HL-60 (cell line): ENCODE measurements around the gene PSMB11.

Experiments
- GABPA ChIP-seq: IDR thresholded peaks from 2 replicates; pipeline ENCODE4 v1.6.1; 2012; ENCODE audit warnings: low read depth
- TF ChIP-seq, protein P1 (sequence below): IDR thresholded peaks from one replicate; pipeline ENCODE4 v1.5.1; 2011; ENCODE audit warnings: low read length, control low read depth, inconsistent platforms; ENCODE audit not compliant: insufficient read depth

GRCh38 chr14:23058654-23059504, 16.9 kb downstream of the PSMB11 start:
- TF ChIP-seq, protein P1, sequence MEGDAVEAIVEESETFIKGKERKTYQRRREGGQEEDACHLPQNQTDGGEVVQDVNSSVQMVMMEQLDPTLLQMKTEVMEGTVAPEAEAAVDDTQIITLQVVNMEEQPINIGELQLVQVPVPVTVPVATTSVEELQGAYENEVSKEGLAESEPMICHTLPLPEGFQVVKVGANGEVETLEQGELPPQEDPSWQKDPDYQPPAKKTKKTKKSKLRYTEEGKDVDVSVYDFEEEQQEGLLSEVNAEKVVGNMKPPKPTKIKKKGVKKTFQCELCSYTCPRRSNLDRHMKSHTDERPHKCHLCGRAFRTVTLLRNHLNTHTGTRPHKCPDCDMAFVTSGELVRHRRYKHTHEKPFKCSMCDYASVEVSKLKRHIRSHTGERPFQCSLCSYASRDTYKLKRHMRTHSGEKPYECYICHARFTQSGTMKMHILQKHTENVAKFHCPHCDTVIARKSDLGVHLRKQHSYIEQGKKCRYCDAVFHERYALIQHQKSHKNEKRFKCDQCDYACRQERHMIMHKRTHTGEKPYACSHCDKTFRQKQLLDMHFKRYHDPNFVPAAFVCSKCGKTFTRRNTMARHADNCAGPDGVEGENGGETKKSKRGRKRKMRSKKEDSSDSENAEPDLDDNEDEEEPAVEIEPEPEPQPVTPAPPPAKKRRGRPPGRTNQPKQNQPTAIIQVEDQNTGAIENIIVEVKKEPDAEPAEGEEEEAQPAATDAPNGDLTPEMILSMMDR: no peak
- no peak for TF ChIP-seq GABPA
